NOMO-1 treated with DMSO at 0.1 percent for 48 hours (cell line): ENCODE measurements around the gene SETD4.

Experiments used
- DNase-seq: peaks from one replicate; lab custom pipeline; 2025; ENCODE audit not compliant: unreplicated experiment; lab: John Stamatoyannopoulos, UW

The SETD4 gene

DNA sequence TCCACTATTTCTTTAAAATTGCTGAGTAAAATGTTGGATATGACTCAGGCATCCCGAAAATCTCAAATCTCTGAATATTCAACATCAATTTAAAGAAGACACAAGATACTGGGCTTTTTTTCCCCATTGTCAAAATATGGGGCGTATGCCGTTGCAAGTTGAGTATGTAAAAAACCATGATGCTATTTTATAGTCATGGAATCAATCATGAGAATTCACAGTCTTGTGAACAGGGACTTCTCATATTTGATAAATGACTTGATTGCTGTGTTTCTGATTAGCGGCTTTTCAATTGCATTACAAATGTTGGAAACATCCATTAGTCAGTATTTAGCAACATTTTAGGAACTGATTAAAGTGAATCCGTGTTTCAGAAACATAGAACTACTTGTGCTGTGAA is 45.3 kb downstream of the SETD4 start:
- no peak for DNase-seq

DNA sequence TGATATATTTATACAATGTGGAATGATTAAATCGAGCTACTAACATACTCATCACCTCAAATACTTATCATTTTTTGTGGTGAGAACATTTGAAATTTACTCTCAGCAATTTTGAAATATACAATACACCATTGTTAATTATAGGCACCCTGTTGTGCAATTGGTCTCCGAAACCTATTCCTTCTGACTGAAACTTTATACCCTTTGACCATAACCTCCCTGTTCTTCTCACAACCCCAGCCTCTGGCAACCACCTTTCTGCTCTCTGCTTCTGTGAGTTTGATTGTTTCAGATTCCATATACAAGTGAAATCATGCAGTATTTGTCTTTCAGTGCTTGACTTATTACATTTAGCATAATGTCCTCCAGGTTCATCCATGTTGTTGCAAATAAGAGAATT is 49.5 kb downstream of the SETD4 start:
- no peak for DNase-seq

DNA sequence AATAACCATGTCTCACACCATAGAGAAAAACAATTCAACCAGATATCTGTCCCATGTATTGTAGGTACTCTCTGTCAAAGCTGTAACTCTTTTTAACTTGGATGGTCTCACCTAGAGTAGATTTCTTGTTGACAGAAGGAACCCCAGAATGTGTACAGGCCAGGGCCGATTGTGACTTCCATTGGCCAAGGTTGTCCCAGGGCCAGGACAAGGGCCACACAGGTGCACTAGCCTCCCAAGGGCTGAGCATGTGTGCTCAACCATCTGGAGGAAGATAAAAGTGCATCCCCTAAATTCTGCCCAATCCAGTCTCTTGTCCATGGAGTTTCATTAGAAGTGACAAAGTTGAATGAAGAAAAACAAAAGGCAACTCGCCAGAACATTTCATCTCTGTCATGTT is 51.8 kb downstream of the SETD4 start:
- no peak for DNase-seq

DNA sequence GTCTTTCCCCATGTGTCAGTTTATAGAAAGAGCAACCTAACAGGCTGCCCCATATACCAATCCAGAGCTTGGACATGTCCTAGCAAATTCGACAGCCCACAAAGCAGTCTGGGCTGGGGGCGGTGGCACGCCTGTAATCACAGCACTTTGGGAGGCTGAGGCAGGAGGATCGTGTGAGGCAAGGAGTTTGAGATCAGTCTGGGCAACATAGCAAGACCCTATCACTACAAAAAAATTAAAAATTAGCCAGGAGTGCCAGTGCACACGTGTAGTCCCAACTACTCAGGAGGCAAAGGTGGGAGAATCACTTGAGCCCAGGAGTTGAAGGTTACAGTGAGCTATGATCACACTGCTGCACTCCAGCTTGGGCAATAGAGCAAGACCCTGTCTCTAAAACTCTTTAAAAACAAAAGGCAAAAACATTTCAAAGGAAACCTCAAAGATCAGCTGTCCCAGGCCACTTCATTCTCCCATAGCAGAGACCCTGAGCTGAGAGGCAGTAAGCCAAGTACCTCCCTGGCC is 54.4 kb downstream of the SETD4 start:
- DNase-seq = no peak

DNA sequence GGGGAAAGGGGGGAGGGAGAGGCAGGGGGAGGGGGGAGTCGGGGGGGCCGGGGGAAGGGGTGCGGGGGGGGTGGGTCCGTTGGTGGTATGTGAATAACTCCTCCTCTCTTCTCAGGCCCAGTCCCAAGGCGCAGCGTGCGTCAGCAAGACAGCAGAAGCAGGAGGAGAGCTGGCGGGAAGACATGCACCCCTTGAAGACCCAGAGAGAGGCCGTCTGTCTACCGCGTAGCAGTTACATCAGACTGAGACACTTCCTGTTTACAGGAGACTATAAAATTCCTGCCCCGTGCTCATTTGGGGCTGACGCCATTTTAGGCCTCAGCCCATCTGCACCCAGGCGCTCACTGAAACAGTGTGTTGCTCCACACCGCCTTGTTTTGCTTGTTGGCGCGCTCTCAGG is 55.3 kb downstream of the SETD4 start:
- peak; percentile 14 for DNase-seq

- DNase-seq = no peak
These were observed 55.9 kb downstream of the SETD4 start for GRCh38 chr21:36004441-36004840.

DNA sequence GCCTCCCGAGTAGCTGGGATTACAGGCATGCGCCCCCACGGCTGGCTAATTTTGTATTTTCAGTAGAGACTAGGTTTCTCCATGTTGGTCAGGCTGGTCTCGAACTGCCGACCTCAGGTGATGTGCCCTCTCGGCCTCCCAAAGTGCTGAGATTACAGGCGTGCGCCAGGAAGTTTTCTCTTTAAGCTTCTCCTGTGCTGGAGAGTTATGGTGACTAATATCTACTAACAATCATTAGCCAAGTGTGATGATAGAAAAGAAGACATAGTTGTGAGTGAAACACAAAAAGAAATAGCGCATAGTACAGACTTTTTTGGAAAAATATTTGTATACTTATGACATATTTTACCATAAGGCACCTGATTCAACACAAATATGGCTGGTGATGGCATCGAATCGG is 56.5 kb downstream of the SETD4 start:
- DNase-seq = no peak

DNA sequence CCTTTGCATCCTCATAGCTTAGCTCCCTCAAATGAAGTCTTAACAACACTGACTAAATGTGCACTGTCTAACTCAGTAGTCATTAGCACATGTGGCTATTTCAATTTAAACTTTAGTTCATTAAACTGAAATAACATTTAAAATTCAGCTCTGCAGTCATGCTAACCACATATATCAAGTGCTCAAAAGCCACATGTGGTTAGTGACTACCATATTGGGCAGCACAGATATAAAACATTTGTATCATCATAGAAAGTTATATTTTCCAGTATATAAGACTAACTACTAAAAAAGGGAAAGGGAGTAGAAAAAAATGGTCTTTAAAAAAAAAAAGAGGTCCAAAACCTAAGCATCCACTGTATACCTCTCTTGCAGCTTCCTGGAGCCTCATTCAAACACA is 64.1 kb downstream of the SETD4 start:
- DNase-seq = no peak

- DNase-seq = no peak
These were observed 64.7 kb downstream of the SETD4 start for GRCh38 chr21:35995522-35996088.

- DNase-seq = no peak
These were observed 65.7 kb downstream of the SETD4 start for GRCh38 chr21:35994613-35995012.

DNA sequence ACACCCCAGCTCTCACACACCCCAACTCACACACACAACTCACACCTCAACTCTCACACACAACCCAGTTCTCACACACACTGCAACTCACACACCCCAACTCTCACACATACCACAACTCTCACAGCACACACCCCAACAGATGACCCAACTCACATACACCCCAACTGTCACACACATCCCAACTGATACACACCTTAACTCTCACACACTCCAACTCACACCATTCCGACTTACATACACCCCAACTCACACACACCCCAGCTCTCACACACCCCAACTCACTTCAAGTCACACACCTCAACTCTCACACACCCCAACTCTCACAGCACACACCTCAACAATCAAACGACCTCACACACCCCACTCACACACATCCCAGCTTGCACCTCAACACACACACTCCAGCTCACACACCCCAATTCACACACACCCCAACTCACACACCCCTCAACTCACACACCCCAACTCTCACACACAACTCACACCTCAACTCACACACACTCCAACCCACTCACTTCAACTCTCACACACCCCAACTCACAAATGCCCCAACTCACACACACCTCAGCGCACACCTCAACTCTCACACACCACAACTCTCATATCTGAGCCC is 66.3 kb downstream of the SETD4 start:
- no peak for DNase-seq

GRCh38 chr21:35991131-35991530 is 69.2 kb downstream of the SETD4 start:
- no peak for DNase-seq

- no peak for DNase-seq
These were observed 69.7 kb downstream of the SETD4 start for GRCh38 chr21:35990609-35991008.

DNA sequence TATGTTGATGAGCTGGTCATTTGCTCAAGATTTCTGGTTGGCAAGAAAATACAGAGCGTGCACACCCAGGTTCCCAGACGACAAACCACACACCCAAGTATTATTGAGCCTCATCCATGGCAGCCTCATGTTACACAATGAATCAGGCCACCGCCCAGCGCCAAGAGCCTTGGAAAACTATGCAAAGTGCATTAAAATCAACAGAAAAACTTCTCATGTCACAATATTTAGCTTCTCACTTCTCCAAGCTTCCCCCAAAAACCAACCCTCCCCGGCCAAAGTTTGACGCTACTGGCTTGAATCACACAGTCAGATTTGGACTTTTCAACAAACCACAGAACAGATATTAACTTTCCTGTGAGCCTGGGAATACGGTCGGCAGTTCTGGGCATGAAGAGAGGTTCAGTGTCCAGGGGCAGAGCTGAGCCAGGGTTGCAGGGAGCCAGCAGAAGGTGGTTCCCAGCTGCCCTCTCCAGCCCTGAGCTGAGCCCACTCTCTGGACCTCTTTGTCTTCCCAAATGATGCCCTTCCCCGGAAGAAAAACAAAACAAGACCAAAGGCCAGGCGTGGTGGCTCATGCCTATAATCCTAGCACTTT is 71.1 kb downstream of the SETD4 start:
- DNase-seq = peak; percentile 12

DNA sequence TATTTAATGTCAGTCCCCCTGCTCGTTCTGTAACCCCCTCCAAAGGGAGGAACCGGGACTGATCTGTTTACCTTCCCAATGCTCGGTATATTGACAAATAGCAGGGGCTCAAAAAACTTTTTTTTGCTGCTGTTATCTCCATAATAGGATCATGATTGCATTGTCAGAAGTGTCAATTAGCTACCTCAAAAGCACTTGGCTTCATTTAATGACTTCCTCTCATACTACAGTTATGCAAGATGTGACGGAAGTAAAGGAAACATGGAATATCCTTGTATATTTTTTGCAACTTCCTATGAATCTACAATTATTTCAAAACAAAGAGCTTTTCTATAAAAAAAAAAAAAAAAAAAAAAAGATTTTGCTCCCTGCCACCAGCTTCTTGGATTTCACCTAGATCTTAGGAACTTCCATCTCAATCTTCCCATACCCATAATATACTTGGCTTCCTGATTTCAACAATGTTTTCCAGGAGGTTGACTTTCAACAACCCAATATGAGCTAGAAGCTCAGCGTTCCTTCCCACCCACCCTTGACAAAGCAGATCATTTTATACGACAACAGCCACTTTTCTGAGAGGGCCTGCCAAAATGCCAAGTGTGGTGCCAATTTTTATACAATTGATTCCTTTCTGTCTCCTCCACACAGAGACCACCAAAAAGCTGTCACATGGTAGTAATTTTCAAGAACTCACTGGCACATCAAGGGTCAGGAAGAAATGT is 71.7 kb downstream of the SETD4 start:
- peak; percentile 67 for DNase-seq

- no peak for DNase-seq
These were observed 72.9 kb downstream of the SETD4 start for GRCh38 chr21:35987475-35987874.

DNA sequence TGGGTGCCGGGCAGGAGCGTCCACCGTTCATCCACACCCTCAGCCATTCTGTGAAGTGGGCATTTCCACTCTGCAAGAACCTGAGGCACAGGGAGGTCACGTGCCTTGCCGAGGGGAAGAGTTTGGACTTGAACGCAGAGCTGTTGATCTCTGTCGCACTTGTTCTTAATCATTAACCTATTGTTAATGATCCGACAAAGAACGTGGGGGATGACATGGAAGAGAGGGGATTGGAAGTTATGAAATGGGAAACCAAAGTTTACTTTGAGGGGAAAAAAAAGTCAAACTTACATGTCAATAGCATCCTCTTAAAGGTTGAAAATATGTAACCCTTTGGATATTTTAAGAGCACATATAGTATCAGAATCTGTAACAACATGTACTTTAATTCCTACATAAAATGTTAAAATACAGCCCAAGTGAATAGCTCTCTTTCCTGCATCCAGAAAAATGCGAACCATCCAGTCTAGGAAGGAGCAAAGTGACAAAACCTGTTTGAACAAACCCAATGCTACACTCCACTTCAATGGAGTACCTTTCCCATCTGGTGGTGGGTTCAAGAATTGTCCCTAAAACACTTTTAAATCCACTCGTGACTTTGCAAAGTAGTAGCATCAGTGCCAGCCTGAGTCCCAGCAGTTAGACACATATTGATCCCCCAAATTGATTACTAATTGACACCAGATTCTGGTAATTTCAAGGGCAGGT is 75.5 kb downstream of the SETD4 start:
- no peak for DNase-seq
